H9 (cell line): ENCODE results near the gene IRF2BPL. TPM values are rescaled to one million over a fixed set of nuclear protein-coding genes. Genes with fewer than 3 reads are reported as not detected.

Source experiments
- DNase-seq: peaks from one replicate; pipeline ENCODE4 v3.0.0-alpha.2; 2017
- H2AFZ ChIP-seq: one replicate; pipeline ENCODE4 v1.6.1; 2013; ENCODE audit warnings: mild to moderate bottlenecking, low read length, control low read depth, moderate library complexity
- H2AK5ac ChIP-seq: 2 replicates; pipeline ENCODE4 v1.6.1; 2013; ENCODE audit warnings: low read length, control low read depth, mixed read lengths; ENCODE audit not compliant: insufficient read length
- H2BK120ac ChIP-seq: one replicate; pipeline ENCODE4 v1.6.1; 2013; ENCODE audit warnings: low read depth, mild to moderate bottlenecking, low read length, control low read depth, inconsistent platforms; ENCODE audit not compliant: poor library complexity, severe bottlenecking
- H2BK12ac ChIP-seq: 2 replicates; pipeline ENCODE4 v1.6.1; 2013; ENCODE audit warnings: low read length, control low read depth, mixed read lengths, low read depth; ENCODE audit not compliant: insufficient read length
- H2BK15ac ChIP-seq: 2 replicates; pipeline ENCODE4 v1.6.1; 2013; ENCODE audit warnings: low read depth, low read length, control low read depth
- H2BK20ac ChIP-seq: one replicate; pipeline ENCODE4 v1.6.1; 2013; ENCODE audit warnings: low read depth, mild to moderate bottlenecking, low read length, control low read depth, inconsistent platforms; ENCODE audit not compliant: poor library complexity, severe bottlenecking
- H2BK5ac ChIP-seq: 2 replicates; pipeline ENCODE4 v1.6.1; 2013; ENCODE audit warnings: low read length, control low read depth, mixed read lengths; ENCODE audit not compliant: insufficient read length
- H3K14ac ChIP-seq: 2 replicates; pipeline ENCODE4 v1.6.1; 2013; ENCODE audit warnings: low read length, control low read depth; ENCODE audit not compliant: insufficient read depth
- H3K18ac ChIP-seq: 2 replicates; pipeline ENCODE4 v1.6.1; 2013; ENCODE audit warnings: low read depth, mild to moderate bottlenecking, mixed read lengths, low read length, control low read depth; ENCODE audit not compliant: insufficient read length
- H3K23ac ChIP-seq: 2 replicates; pipeline ENCODE4 v1.6.1; 2013; ENCODE audit warnings: low read length, control low read depth, mixed read lengths, low read depth; ENCODE audit not compliant: insufficient read length
- H3K23me2 ChIP-seq: 2 replicates; pipeline ENCODE4 v1.6.1; 2013; ENCODE audit warnings: low read depth, mild to moderate bottlenecking, mixed read lengths, low read length, control low read depth; ENCODE audit not compliant: insufficient read length, poor library complexity, severe bottlenecking
- H3K27ac ChIP-seq: 2 replicates; pipeline ENCODE4 v1.5.1; 2013; ENCODE audit warnings: low read length, control low read depth, mixed read lengths, low read depth; ENCODE audit not compliant: insufficient read length
- H3K27me3 ChIP-seq: 2 replicates; pipeline ENCODE4 v1.6.1; 2013; ENCODE audit warnings: low read length, control low read depth, inconsistent platforms; ENCODE audit not compliant: insufficient read depth
- H3K4ac ChIP-seq: 2 replicates; pipeline ENCODE4 v1.6.1; 2013; ENCODE audit warnings: low read depth, mild to moderate bottlenecking, control low read depth, inconsistent platforms, low read length, moderate library complexity
- H3K4me1 ChIP-seq: 2 replicates; pipeline ENCODE4 v1.6.1; 2013; ENCODE audit warnings: low read length, control low read depth, inconsistent platforms; ENCODE audit not compliant: insufficient read depth
- H3K4me2 ChIP-seq: 2 replicates; pipeline ENCODE4 v1.6.1; 2013; ENCODE audit warnings: low read length, control low read depth, mixed read lengths; ENCODE audit not compliant: insufficient read length, insufficient read depth
- H3K56ac ChIP-seq: 2 replicates; pipeline ENCODE4 v1.6.1; 2013; ENCODE audit warnings: low read depth, mild to moderate bottlenecking, mixed read lengths, low read length, control low read depth; ENCODE audit not compliant: insufficient read length
- H3K79me1 ChIP-seq: 2 replicates; pipeline ENCODE4 v1.6.1; 2013; ENCODE audit warnings: low read depth, mild to moderate bottlenecking, moderate library complexity, low read length, control low read depth, inconsistent platforms; ENCODE audit not compliant: insufficient read depth, poor library complexity, severe bottlenecking
- H3K79me2 ChIP-seq: 2 replicates; pipeline ENCODE4 v1.6.1; 2013; ENCODE audit warnings: low read length, control low read depth, inconsistent platforms; ENCODE audit not compliant: insufficient read depth
- H3K9ac ChIP-seq: 2 replicates; pipeline ENCODE4 v1.6.1; 2013; ENCODE audit warnings: low read length, control low read depth, mixed read lengths; ENCODE audit not compliant: insufficient read length; ENCODE audit errors: extremely low read depth
- H3K9me3 ChIP-seq: one replicate; pipeline ENCODE4 v1.6.1; 2013; ENCODE audit warnings: low read depth, low read length, inconsistent platforms; ENCODE audit not compliant: control insufficient read depth
- H3T11ph ChIP-seq: one replicate; pipeline ENCODE4 v1.6.1; 2013; ENCODE audit warnings: mild to moderate bottlenecking, low read length, control low read depth, inconsistent platforms
- H4K20me1 ChIP-seq: one replicate; pipeline ENCODE4 v1.6.1; 2013; ENCODE audit not compliant: control insufficient read depth, insufficient read length, insufficient read depth
- H4K5ac ChIP-seq: 2 replicates; pipeline ENCODE4 v1.6.1; 2013; ENCODE audit warnings: low read depth, mild to moderate bottlenecking, mixed read lengths, low read length, control low read depth; ENCODE audit not compliant: insufficient read length
- H4K8ac ChIP-seq: replicated peaks from 2 replicates; pipeline ENCODE4 v1.6.1; 2013; ENCODE audit warnings: low read length, control low read depth, mixed read lengths, low read depth; ENCODE audit not compliant: insufficient read length
- H4K91ac ChIP-seq: 2 replicates; pipeline ENCODE4 v1.6.1; 2013; ENCODE audit warnings: low read depth, mild to moderate bottlenecking, moderate library complexity, mixed read lengths, low read length, control low read depth; ENCODE audit not compliant: insufficient read length
- H3K27ac Mint-ChIP-seq, 3 experiments: 2 replicates in 2 of 3; 3 replicates in 1 of 3; pipeline ENCODE4 v1.8.0; 2020 to 2021; ENCODE audit warnings: mixed read lengths in 3 of 3, mild to moderate bottlenecking in 1 of 3, moderate library complexity in 1 of 3
- H3K27me3 Mint-ChIP-seq: 2 replicates; pipeline ENCODE4 v1.8.0; 2021; ENCODE audit warnings: low read depth, mild to moderate bottlenecking, moderate library complexity, mixed read lengths
- H3K36me3 Mint-ChIP-seq, 3 experiments: 2 replicates in 2 of 3; 3 replicates in 1 of 3; pipeline ENCODE4 v1.8.0; 2020 to 2021; ENCODE audit warnings: low read depth in 3 of 3, mixed read lengths in 3 of 3; ENCODE audit not compliant: insufficient read depth in 1 of 3
- H3K4me1 Mint-ChIP-seq, 2 experiments: 2 replicates each; pipeline ENCODE4 v1.8.0; 2020; ENCODE audit warnings: mixed read lengths in 2 of 2
- H3K4me3 Mint-ChIP-seq, 2 experiments: 2 replicates in 1 of 2; 3 replicates in 1 of 2; pipeline ENCODE4 v1.8.0; 2020 to 2021; ENCODE audit warnings: mild to moderate bottlenecking in 2 of 2, mixed read lengths in 2 of 2, moderate library complexity in 1 of 2
- H3K9me3 Mint-ChIP-seq, 2 experiments: 2 replicates in 1 of 2; 3 replicates in 1 of 2; pipeline ENCODE4 v1.8.0; 2020; ENCODE audit warnings: mild to moderate bottlenecking in 2 of 2, mixed read lengths in 2 of 2, moderate library complexity in 1 of 2
- WGBS: extraction: QIAGEN DNeasy Blood & Tissue Kit; methylation state at CpG from one replicate; pipeline ENCODE4 v1.1.7; 2013; ENCODE audit warnings: missing lambda C conversion rate, low lambda C conversion rate, mixed read lengths; ENCODE audit not compliant: insufficient read length; ENCODE audit errors: extremely low coverage; 5-methylcytosine and 5-hydroxymethylcytosine counted together
- total RNA-seq: library from RNA; stranded (reverse); gene quantifications from 2 replicates; pipeline ENCODE4 v1.2.1, GENCODE V29; 2021
- TF ChIP-seq, protein P1 (sequence below): fragments of 200-600 bp; sonication (generic); conservative IDR thresholded peaks from 3 replicates; pipeline ENCODE4 v1.8.0; 2021; ENCODE audit warnings: antibody characterized with exemption, mild to moderate bottlenecking

The IRF2BPL gene
- total RNA-seq, 1 experiment from 2014 or later: 59.0 TPM

DNA sequence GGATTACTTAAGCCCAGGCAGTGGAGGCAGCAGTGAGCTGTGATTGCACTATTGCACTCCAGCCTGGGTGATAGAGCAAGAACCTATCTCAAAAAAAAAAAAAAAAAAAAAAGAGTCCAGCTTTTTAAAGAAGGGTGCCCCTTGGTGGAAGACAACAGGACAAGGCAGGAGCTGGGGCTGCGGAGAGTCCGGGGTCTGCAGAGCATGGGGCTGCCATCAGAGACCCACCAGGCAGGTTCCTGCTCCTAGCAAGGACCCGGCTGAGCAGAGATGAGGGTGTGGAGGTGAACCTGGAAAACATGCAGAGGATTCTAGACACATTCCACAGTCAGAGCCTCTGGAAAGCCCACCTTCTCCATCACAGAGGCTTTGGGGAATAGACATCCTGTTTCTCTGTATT is 48.5 kb upstream of the IRF2BPL start:
- TF ChIP-seq, protein P1, sequence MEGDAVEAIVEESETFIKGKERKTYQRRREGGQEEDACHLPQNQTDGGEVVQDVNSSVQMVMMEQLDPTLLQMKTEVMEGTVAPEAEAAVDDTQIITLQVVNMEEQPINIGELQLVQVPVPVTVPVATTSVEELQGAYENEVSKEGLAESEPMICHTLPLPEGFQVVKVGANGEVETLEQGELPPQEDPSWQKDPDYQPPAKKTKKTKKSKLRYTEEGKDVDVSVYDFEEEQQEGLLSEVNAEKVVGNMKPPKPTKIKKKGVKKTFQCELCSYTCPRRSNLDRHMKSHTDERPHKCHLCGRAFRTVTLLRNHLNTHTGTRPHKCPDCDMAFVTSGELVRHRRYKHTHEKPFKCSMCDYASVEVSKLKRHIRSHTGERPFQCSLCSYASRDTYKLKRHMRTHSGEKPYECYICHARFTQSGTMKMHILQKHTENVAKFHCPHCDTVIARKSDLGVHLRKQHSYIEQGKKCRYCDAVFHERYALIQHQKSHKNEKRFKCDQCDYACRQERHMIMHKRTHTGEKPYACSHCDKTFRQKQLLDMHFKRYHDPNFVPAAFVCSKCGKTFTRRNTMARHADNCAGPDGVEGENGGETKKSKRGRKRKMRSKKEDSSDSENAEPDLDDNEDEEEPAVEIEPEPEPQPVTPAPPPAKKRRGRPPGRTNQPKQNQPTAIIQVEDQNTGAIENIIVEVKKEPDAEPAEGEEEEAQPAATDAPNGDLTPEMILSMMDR: no peak
- H3K9me3 ChIP-seq: no peaks in the 10 kb centered on the region
- no peak overlapping the region for H2BK20ac ChIP-seq
- no peaks in the 10 kb centered on the region for H3K79me2 ChIP-seq
- H3K27me3 Mint-ChIP-seq: no peaks in the 10 kb centered on the region; the same call in 1 of the 2 replicates
- no peak overlapping the region for H2BK12ac ChIP-seq
- H3K23me2 ChIP-seq: peaks cover 5% of the 10 kb centered on the region
- H3K4me1 ChIP-seq: peaks cover 2% of the 10 kb centered on the region; the same call in 1 of the 2 replicates
- H3K9me3 Mint-ChIP-seq: peaks cover 0 to 6% of the 10 kb centered on the region in 2 experiments; a peak in 3 of 5 replicates
- H2BK120ac ChIP-seq: no peak overlapping the region
- no peak overlapping the region for H4K91ac ChIP-seq
- H3K4me1 Mint-ChIP-seq: peaks cover 16 to 25% of the 10 kb centered on the region in 2 experiments
- no peak overlapping the region for H3K27ac Mint-ChIP-seq
- no CpG with 5 or more reads among the region's 3 CpGs for WGBS
- H2BK5ac ChIP-seq: no peak overlapping the region
- no peak overlapping the region for H2AK5ac ChIP-seq
- no peak overlapping the region for H3K4me2 ChIP-seq
- H3K23ac ChIP-seq: no peak overlapping the region
- peaks cover 0 to 9% (median 3%) of the 10 kb centered on the region in 3 experiments; a peak in 2 of 7 replicates for H3K36me3 Mint-ChIP-seq
- H3K79me1 ChIP-seq: no peaks in the 10 kb centered on the region
- H2AFZ ChIP-seq: no peak overlapping the region
- H3K56ac ChIP-seq: no peak overlapping the region
- no peak overlapping the region for H4K5ac ChIP-seq
- no peak overlapping the region for H2BK15ac ChIP-seq
- no peak overlapping the region for H3K27ac ChIP-seq
- H4K8ac ChIP-seq: no peak overlapping the region
- no peak overlapping the region for H3K18ac ChIP-seq
- no peak for DNase-seq
- no peak overlapping the region for H3K9ac ChIP-seq
- H3K4me3 Mint-ChIP-seq: no peak overlapping the region
- H4K20me1 ChIP-seq: no peaks in the 10 kb centered on the region
- H3T11ph ChIP-seq: no peak overlapping the region
- H3K4ac ChIP-seq: no peak overlapping the region; the same call in 1 of the 2 replicates
- no peak overlapping the region for H3K14ac ChIP-seq
- H3K27me3 ChIP-seq: no peaks in the 10 kb centered on the region
